CD14-positive monocyte (primary cell): ENCODE results near the gene OR51V1. TPM values are rescaled to one million over a fixed set of nuclear protein-coding genes. Genes with fewer than 3 reads are reported as not detected.

Source experiments
- DNase-seq, 3 donors: peaks; one replicate each; pipeline ENCODE4 v3.0.0-alpha.2; 2011 to 2022
- H2AFZ ChIP-seq: 2 replicates; pipeline ENCODE4 v1.6.0; 2012; ENCODE audit warnings: mild to moderate bottlenecking, low read depth, low read length, inconsistent platforms; ENCODE audit not compliant: insufficient read depth, poor library complexity, severe bottlenecking
- H3K27ac ChIP-seq, 2 donors: 1 replicate in 1 of 2; 2 replicates in 1 of 2; pipeline ENCODE4 v1.5.1; 2012 to 2013; ENCODE audit warnings: low read length in 2 of 2, control low read depth in 1 of 2, inconsistent platforms in 1 of 2, low read depth in 1 of 2, mild to moderate bottlenecking in 1 of 2
- H3K27me3 ChIP-seq, 2 donors: one replicate each; pipeline versions ENCODE4 v1.6.0 to v1.6.1; 2011 to 2013; ENCODE audit warnings: low read length in 2 of 2; ENCODE audit not compliant: control insufficient read depth in 2 of 2, insufficient read depth in 2 of 2
- H3K36me3 ChIP-seq, 2 donors: replicated peaks in 1 of 2; 1 replicate in 1 of 2; 2 replicates in 1 of 2; pipeline versions ENCODE4 v1.5.1 to v1.6.1; 2012 to 2013; ENCODE audit warnings: low read length in 2 of 2, control low read depth in 1 of 2, inconsistent platforms in 1 of 2, mild to moderate bottlenecking in 1 of 2; ENCODE audit not compliant: insufficient read depth in 2 of 2, control insufficient read depth in 1 of 2
- H3K4me1 ChIP-seq, 2 donors: 1 replicate in 1 of 2; 2 replicates in 1 of 2; pipeline versions ENCODE4 v1.5.1 to v1.6.1; 2012 to 2013; ENCODE audit warnings: low read length in 2 of 2, control low read depth in 1 of 2, inconsistent platforms in 1 of 2, mild to moderate bottlenecking in 1 of 2, moderate library complexity in 1 of 2; ENCODE audit not compliant: insufficient read depth in 2 of 2, control insufficient read depth in 1 of 2
- H3K4me2 ChIP-seq: replicated peaks from 2 replicates; pipeline ENCODE3; 2012; ENCODE audit warnings: low read length, moderate library complexity, mild to moderate bottlenecking; ENCODE audit not compliant: poor library complexity, severe bottlenecking; ENCODE audit errors: extremely low read depth
- H3K4me3 ChIP-seq, 3 experiments: fragments of 200-600 bp in 1 of 3; sonication (generic) in 1 of 3; replicated peaks in 1 of 3; 1 replicate in 2 of 3; 2 replicates in 1 of 3; pipeline ENCODE4 v1.5.1; 2011 to 2013; ENCODE audit warnings: low read length in 3 of 3, mild to moderate bottlenecking in 3 of 3, control low read depth in 2 of 3, low read depth in 2 of 3, inconsistent platforms in 1 of 3, moderate library complexity in 1 of 3
- H3K79me2 ChIP-seq: 2 replicates; pipeline ENCODE4 v1.6.0; 2012; ENCODE audit warnings: mild to moderate bottlenecking, control low read depth, inconsistent platforms, low read length, moderate library complexity; ENCODE audit not compliant: insufficient read depth
- H3K9ac ChIP-seq: 2 replicates; pipeline ENCODE4 v1.6.0; 2017; ENCODE audit warnings: low read length, mild to moderate bottlenecking; ENCODE audit not compliant: insufficient read depth, poor library complexity, severe bottlenecking
- H3K9me3 ChIP-seq, 2 donors: replicated peaks in 1 of 2; 1 replicate in 1 of 2; 2 replicates in 1 of 2; pipeline versions ENCODE4 v1.5.1 to v1.6.1; 2012 to 2013; ENCODE audit warnings: low read length in 2 of 2, control low read depth in 1 of 2; ENCODE audit not compliant: control insufficient read depth in 1 of 2, insufficient read depth in 1 of 2
- H4K20me1 ChIP-seq: 2 replicates; pipeline ENCODE4 v1.6.0; 2012; ENCODE audit warnings: mild to moderate bottlenecking, low read length, control low read depth, moderate library complexity; ENCODE audit not compliant: insufficient read depth
- H3K27ac Mint-ChIP-seq, 7 donors: one replicate each; pipeline ENCODE4 v1.8.0; 2020; ENCODE audit warnings: mild to moderate bottlenecking in 7 of 7, mixed read lengths in 7 of 7, moderate library complexity in 6 of 7, inconsistent platforms in 2 of 7
- H3K27me3 Mint-ChIP-seq, 3 donors: one replicate each; pipeline ENCODE4 v1.8.0; 2021 to 2022; ENCODE audit warnings: low read depth in 3 of 3, mild to moderate bottlenecking in 3 of 3, mixed read lengths in 3 of 3, moderate library complexity in 3 of 3, inconsistent platforms in 1 of 3
- H3K36me3 Mint-ChIP-seq, 2 donors: one replicate each; pipeline ENCODE4 v1.8.0; 2020; ENCODE audit warnings: mixed read lengths in 2 of 2, inconsistent platforms in 1 of 2, mild to moderate bottlenecking in 1 of 2
- H3K4me1 Mint-ChIP-seq: one replicate; pipeline ENCODE4 v1.8.0; 2020; ENCODE audit warnings: mild to moderate bottlenecking, mixed read lengths
- H3K4me3 Mint-ChIP-seq, 2 donors: one replicate each; pipeline ENCODE4 v1.8.0; 2020; ENCODE audit warnings: mild to moderate bottlenecking in 2 of 2, mixed read lengths in 2 of 2, moderate library complexity in 1 of 2
- H3K9me3 Mint-ChIP-seq, 7 donors: one replicate each; pipeline ENCODE4 v1.8.0; 2020 to 2022; ENCODE audit warnings: mixed read lengths in 7 of 7, mild to moderate bottlenecking in 6 of 7, moderate library complexity in 6 of 7, inconsistent platforms in 2 of 7
- WGBS: methylation state at CpG from one replicate; pipeline ENCODE4 v1.1.5; 2013; ENCODE audit warnings: missing lambda C conversion rate; ENCODE audit not compliant: insufficient coverage; 5-methylcytosine and 5-hydroxymethylcytosine counted together
- intact Hi-C, 2 donors: fragments of 100-400 bp; cut with micrococcal nuclease; formaldehyde crosslinking; loops; one replicate each; pipeline versions ENCODE4 v1.15.0 to v1.15.1; 2023
- polyA plus RNA-seq, 3 donors: library from polyadenylated mRNA; depleted of rRNA in 1 of 3; unstranded in 2 of 3; stranded (reverse) in 1 of 3; fragments of 300-500 nt in 2 of 3; fragments of >200 nt in 1 of 3; fragmentation: Illumina TruSeq in 2 of 3; gene quantifications; 1 replicate in 2 of 3; 2 replicates in 1 of 3; pipeline ENCODE4 v1.2.3, GENCODE V29; 2012 to 2021
- TF ChIP-seq, protein P1 (sequence below): fragments of 200-600 bp; IDR thresholded peaks from one replicate; pipeline ENCODE4 v1.8.0; 2022; ENCODE audit warnings: antibody characterized with exemption, mild to moderate bottlenecking

Gene OR51V1
- polyA plus RNA-seq, 3 donors: not detected

DNA sequence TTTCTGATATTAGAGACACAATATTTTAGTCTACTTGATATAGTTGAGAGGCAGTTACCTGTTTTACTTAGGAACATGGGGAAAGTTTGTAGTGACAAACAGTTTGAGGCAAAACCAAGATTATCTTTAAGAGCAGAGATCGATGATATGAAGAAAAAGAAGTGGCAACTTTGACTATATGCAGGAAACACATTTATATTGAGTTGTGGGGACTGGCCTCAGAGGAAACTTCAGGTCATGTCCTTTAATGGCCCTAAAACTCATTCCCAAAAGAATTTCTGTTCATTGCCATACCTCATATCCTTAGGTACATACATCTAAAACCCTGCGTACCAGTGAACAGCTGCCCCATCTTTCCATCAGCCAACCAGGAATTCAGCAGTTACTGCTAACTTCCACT, 44.7 kb upstream of the OR51V1 start:
- H3K9ac ChIP-seq: no peak overlapping the region
- H3K36me3 ChIP-seq: no peaks in the 10 kb centered on the region

DNA sequence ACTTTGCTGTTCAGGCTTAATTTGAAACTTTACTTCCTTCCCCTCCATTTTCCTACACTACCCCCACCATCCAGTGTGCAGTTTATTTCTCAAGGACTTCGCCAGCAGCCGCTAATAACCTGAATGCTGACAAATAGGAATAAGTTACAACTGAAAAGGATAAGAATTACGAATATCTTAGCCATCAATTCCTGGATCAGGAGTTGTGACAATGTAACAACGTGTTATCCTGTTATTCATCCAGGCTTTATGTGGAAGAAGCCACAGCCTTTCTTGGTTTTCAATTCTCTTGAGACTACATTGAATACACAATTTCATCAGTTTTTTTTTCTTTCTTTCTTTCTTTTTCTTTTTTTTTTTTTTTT, 43.3 kb upstream of the OR51V1 start:
- no peak overlapping the region for H3K4me3 ChIP-seq
- no peaks in the 10 kb centered on the region for H3K36me3 ChIP-seq
- no peaks in the 10 kb centered on the region for H3K27me3 ChIP-seq
- DNase-seq: no peak
- no peaks in the 10 kb centered on the region for H3K9me3 ChIP-seq
- Mint-ChIP-seq H3K4me1 (no peaks in the 10 kb centered on the region), H3K4me3 (no peak overlapping the region), H3K9me3 (peaks cover 0 to 2% (median 0%) of the 10 kb centered on the region in 7 donors), H3K27ac (no peak overlapping the region), H3K36me3 (no peaks in the 10 kb centered on the region), H3K27me3 (peaks cover 0 to 2% (median 2%) of the 10 kb centered on the region in 3 donors)
- H3K4me1 ChIP-seq: no peaks in the 10 kb centered on the region
- no peak overlapping the region for H3K27ac ChIP-seq
- no peaks in the 10 kb centered on the region for H4K20me1 ChIP-seq
- WGBS: 92% methylated on average over 2 of the region's 4 CpGs
- no peak overlapping the region for H3K9ac ChIP-seq
- no peak overlapping the region for H2AFZ ChIP-seq
- no peaks in the 10 kb centered on the region for H3K79me2 ChIP-seq
- intact Hi-C loops: no loop called here
- H3K4me2 ChIP-seq: no peak overlapping the region
- TF ChIP-seq, protein P1, sequence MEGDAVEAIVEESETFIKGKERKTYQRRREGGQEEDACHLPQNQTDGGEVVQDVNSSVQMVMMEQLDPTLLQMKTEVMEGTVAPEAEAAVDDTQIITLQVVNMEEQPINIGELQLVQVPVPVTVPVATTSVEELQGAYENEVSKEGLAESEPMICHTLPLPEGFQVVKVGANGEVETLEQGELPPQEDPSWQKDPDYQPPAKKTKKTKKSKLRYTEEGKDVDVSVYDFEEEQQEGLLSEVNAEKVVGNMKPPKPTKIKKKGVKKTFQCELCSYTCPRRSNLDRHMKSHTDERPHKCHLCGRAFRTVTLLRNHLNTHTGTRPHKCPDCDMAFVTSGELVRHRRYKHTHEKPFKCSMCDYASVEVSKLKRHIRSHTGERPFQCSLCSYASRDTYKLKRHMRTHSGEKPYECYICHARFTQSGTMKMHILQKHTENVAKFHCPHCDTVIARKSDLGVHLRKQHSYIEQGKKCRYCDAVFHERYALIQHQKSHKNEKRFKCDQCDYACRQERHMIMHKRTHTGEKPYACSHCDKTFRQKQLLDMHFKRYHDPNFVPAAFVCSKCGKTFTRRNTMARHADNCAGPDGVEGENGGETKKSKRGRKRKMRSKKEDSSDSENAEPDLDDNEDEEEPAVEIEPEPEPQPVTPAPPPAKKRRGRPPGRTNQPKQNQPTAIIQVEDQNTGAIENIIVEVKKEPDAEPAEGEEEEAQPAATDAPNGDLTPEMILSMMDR: no peak

More for the DNA sequence above, 44.7 kb upstream of the OR51V1 start:
- H3K4me1 ChIP-seq: no peaks in the 10 kb centered on the region
- WGBS: 100% methylated on average over 1 of the region's 2 CpGs
- no peak overlapping the region for H3K4me3 Mint-ChIP-seq
- H3K4me2 ChIP-seq: no peak overlapping the region
- no peaks in the 10 kb centered on the region for H3K36me3 Mint-ChIP-seq
- no peak overlapping the region for H3K27ac ChIP-seq
- no peak overlapping the region for H3K4me3 ChIP-seq
- TF ChIP-seq, protein P1: no peak
- no peak for DNase-seq
- H3K27ac Mint-ChIP-seq: no peak overlapping the region
- intact Hi-C loops: no loop called here
- no peaks in the 10 kb centered on the region for H3K4me1 Mint-ChIP-seq
- peaks cover 0 to 2% (median 2%) of the 10 kb centered on the region in 3 donors for H3K27me3 Mint-ChIP-seq
- H3K9me3 ChIP-seq: no peaks in the 10 kb centered on the region
- H3K79me2 ChIP-seq: no peaks in the 10 kb centered on the region
- H3K27me3 ChIP-seq: no peaks in the 10 kb centered on the region
- H2AFZ ChIP-seq: no peak overlapping the region
- no peaks in the 10 kb centered on the region for H4K20me1 ChIP-seq
- H3K9me3 Mint-ChIP-seq: peaks cover 0 to 2% (median 0%) of the 10 kb centered on the region in 7 donors
